Activated CD8-positive, alpha-beta memory T cell treated with anti-CD3 and anti-CD28 coated beads, Interleukin-2, amount 50 U/mL, for 1 hour (primary cell): ENCODE measurements around the gene RTN3.
"Not testable (repeated sequence)": the region's sequence is repeated elsewhere in the genome, so short reads cannot be mapped to it uniquely, and the experiment has no call there.

Experiments used
- DNase-seq: peaks from one replicate; pipeline ENCODE4 v3.0.0-alpha.2; 2020; ENCODE audit errors: extremely low read depth

The RTN3 gene

DNA sequence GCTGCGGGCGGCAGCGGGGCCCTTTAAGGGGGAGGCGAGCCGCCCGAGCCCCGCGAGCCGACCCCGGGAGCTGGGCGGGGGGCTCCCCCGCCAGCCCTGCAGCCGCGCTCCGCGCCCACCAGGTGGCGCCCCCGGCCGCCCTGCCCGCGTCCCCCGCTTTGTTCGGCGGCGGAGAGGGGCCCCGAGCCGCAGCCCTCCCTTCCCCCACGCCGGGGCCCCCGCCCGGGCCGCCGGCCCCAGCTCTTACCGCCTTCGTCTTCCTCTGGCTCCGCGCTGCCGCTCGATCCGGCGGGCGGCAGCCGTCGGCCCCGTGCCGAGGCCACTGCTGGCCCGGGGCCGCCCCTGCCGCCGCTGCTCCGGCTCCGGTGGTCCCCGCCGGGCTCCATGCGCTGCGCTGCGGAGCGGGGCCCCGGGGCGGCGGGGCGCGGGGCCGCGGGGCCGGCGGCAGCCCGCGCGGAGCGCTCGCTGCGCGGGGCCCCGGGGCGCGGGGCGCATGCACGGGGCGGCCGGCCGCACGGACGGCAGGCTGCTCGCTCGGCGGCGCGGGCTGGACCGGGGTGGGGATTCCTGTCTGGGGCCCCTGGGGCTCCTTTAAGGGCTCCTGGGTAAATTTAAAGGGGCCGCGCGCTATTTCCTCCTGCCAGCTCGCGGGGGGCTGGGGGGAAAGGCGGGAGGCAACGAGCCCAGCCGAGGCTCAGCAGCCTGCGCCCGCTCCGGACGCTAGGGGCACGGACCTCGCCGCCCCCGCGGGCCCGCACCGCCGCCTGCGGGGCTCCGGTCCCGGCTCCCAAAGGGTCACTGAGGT lies 87.1 kb downstream of the RTN3 start, which contains the start of gene ZFTA:
Gene ZFTA (minus strand): TSS at position 539 of the 805 bp plus-strand sequence. CDS start 153 bp downstream, at position 386.
- no peak for DNase-seq

GRCh38 chr11:63769042-63769713 lies 87.9 kb downstream of the RTN3 start:
- no peak for DNase-seq

DNA sequence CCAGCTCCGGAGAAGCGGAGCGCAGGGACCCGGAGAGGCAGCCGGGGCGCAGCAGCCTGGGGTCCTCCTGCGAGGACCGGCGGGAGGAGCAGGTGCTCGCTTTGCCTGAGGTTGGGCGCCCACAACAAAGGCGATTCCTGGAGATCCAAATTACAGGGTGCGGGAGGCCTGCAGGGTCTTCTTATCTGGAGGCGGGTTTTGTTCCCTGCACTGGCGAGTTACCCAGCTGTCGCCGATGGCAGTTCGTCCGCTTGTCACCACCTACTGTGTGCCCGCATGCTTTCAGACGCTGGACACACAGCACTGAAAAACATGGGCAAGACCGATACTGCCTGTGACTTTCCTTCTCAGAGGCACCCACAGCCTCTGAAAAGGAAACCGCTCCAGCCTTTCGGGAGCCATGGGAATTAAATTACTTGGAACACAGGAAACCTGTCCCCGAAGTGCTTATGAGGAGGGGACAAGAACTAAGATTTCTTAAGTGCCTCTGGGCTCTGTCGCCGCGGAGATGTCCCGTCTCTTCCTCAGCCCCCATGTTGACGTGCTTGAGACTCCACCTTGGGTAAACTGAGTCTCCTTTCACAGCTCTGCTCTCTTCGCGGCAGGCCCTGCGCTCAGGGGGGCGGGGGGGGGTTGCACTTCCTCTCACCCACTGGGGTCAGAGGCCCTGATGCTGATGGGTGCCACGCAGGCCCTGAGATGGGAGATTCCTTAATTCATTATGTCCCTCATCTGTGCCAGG lies 88.6 kb downstream of the RTN3 start:
- DNase-seq, result no peak

DNA sequence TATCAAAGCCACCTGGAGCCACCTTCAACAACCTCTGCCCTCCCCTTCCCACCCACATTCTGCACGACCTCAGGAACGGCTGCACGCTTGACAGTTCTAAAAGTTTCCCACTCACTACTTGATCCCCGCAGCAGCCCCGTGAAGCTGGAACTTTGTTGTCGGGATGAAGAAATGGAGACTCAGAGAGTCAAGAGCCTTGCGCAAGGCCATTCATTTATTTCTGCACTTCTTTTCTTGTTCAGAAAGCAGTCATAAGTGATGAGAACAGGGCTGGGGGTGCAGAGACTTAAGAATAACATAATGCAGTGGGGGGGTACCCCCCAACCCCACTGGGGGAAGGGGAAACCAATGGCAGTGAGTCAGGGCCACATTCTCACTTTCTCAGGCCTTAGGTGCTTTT lies 89.5 kb downstream of the RTN3 start:
- no peak for DNase-seq

- DNase-seq, result not testable (repeated sequence)
Measured at GRCh38 chr11:63771741-63772318, 90.5 kb downstream of the RTN3 start.

DNA sequence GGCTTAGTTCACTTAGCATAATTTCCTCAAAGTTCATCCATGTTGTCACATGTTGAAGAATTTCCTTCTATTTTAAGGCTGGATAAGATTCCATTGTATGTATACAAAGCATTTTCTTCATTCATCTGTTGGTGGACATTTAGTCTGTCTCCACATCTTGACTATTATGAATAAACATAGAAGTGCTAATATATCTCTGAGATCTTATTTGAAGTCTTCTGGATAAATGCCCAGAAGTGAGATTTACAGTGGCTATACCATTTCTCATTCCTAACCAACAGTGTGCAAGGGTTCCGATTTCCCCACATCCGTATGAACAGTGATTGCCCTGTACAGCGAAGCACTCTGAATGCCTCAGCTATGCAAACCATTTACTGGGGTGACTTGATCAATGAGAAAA lies 93.9 kb downstream of the RTN3 start:
- no peak for DNase-seq

- DNase-seq, result no peak
Measured at GRCh38 chr11:63779039-63779438, 97.7 kb downstream of the RTN3 start.

- DNase-seq, result no peak
Measured at GRCh38 chr11:63782749-63783148, 101.4 kb downstream of the RTN3 start.

DNA sequence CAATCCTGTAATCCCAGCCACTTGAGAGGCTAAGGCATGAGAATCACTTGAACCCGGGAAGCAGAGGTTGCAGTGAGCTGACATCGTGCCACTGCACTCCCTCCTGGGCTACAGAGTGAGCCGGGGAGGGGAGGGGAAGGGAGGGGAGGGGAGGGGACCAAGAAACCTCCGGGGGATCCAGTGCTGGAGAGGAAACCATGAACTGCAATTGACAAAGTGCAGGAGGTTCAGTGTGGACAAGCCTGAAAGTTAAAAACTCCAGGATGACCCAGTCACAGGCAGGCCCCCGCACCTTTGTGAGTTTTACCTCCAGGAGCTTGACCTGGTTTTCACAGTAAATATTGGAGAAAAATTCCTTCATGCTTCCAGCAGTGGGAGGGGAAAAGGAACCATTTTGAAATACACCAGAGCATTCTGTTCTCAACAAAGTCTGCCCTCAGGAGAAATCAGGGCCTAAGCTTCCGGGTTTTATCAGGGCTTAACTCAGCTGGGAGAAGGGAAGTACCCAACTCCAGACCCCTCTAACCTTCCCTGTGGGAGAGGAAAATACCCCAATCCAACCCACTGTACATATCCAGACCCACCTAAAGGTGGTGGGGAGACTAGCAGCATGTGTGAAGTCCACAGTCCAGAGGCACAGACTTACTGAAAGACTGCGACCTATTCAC lies 102.8 kb downstream of the RTN3 start:
- no peak for DNase-seq

GRCh38 chr11:63785823-63786222 lies 104.5 kb downstream of the RTN3 start:
- DNase-seq, result no peak

DNA sequence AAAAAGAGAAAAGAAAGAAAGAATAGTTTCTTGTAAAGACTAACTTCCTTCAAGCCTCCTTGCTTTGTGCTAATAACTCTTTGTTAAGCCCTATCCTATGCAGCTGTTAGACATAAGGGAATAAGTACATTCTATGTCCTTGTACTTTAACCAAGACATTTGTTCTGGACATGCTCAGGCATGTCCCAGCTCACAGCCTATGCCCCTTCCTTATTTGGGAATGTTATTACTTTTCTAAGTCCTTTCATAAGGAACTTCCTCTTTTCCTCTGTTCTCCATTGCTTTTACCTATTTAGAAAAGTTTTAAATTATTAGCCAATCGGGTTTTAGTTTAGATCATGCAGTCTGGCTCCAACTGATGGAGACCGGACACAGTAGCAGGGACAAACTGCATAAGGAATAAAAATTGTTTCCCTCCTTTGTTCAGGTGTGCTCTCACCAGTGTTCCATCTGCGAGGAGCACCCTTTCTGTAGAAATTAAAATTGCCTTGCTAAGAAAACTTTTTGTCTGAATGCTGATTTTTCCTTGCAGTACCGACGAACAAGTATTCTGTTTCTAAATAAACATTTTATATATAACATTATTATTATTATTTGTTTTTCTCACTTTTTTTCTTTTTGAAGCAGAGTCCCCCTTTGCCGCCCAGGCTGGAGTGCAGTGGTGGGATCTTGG lies 110.3 kb downstream of the RTN3 start:
- no peak for DNase-seq

GRCh38 chr11:63793161-63793560 lies 111.9 kb downstream of the RTN3 start:
- DNase-seq, result no peak

- DNase-seq, result no peak
Measured at GRCh38 chr11:63795066-63795465, 113.8 kb downstream of the RTN3 start.

GRCh38 chr11:63800921-63801320 lies 119.6 kb downstream of the RTN3 start:
- no peak for DNase-seq

DNA sequence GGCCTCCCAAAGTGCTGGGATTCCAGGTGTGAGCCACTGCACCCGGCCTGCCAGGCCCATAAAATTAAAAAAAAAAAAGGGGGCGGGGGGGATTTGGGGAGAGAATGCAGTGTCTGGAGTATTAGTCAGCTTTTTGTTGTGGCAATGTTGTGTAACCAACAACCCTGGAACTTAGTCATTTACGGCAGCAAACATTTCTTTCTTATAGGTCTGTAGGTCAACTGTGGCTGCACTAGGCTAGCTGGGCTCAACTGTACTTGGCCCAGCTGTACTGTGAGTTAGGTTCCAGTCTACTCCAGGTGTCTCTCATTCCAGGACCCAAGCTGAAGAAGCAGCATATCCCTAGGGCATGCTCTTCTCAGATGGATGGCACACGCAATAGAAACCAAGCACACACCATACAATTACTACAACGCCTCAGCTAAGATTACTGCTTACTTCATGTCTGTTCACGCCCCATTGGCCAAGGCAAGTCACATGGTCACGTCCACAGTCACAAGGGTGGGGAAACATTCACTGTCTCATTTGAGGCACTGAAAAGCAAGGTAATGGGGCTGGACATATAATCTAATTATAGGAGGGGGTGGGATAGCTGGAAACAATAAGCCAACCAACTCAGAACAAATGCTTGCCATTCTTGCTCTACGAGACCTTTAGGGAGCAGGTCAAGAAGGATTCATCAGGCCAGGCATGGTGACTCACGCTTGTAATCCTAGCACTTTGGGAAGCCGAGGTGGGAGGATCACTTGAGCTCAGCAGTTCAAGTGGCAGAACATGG lies 121.5 kb downstream of the RTN3 start:
- no peak for DNase-seq

DNA sequence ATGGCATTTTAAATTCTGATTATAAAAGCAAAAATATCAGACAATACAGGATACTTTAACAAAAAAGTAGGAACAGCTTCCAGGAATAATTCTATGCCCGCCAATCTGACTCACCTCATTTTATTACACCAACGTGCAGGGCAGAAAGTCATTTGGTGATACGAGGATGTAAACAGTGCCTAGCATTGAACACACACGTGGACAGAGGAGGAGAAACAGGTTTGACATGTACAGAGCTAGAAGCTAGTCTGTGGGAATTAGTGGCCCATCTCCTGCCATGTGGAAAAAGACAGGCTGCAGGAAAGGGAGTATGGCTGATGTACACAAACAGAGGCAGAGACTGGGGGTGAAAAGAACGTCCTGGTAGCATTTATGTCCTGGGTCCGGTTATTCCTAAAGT lies 123.0 kb downstream of the RTN3 start:
- no peak for DNase-seq

GRCh38 chr11:63805844-63806415 lies 124.6 kb downstream of the RTN3 start:
- DNase-seq, result no peak
